Brain pericyte (primary cell): ENCODE data around the gene PROM1.
A peak's percentile ranks its signal among the peaks of the same experiment; 100 is the strongest.

ENCODE experiments used
- DNase-seq: peaks from one replicate; pipeline ENCODE4 v3.0.0-alpha.2; 2012; ENCODE audit warnings: low read depth, low spot score

PROM1 gene

GRCh38 chr4:15945516-15945915, 138.3 kb downstream of the PROM1 start:
- no peak for DNase-seq

DNA sequence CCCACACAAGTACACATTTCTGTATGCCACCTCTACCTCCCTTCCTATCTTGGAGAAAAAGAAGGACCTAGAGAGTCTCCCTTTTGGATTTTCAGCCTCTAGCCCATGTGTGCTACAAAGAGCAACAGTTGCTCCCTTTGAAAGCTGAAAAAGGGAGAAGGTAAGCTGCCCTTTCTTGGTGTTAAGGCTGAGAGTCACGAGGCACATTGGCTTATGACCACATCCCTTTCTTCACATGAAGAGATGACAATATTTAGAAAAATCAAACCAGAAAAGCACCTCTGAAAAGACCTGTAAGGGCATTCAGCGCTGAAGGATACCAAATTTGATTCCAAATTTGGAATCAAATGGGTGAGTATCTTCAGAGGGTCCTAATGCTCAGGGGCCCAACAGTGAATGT, 138.9 kb downstream of the PROM1 start:
- DNase-seq, result no peak

- DNase-seq, result no peak
Observed at GRCh38 chr4:15942283-15942682, 141.5 kb downstream of the PROM1 start.

DNA sequence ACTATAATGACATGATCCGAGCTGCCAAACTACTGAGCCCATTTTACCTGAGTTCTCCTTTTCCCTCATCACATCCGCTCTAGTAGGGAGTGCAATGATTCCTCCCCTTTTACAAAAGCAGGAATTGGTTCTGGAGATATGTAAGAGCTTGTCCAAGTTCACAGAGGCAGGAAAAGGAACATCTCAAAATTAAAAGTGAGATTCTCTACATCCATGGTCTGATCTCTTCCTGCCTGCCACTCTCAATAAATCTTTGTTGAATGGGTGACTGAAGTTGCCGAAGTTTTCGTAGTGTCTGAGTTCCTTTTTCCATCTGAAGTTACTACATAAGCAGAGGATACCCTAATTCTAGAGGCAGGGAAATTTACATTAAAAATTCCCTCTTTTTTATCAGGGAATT, 145.2 kb downstream of the PROM1 start, which contains the start of gene FGFBP1:
FGFBP1 (minus strand) TSS at position 101 of the 400 bp plus-strand sequence. CDS start 2,108 bp downstream, outside the sequence.
- DNase-seq, result no peak

- DNase-seq, result no peak
Observed at GRCh38 chr4:15938182-15938581, 145.6 kb downstream of the PROM1 start.

DNA sequence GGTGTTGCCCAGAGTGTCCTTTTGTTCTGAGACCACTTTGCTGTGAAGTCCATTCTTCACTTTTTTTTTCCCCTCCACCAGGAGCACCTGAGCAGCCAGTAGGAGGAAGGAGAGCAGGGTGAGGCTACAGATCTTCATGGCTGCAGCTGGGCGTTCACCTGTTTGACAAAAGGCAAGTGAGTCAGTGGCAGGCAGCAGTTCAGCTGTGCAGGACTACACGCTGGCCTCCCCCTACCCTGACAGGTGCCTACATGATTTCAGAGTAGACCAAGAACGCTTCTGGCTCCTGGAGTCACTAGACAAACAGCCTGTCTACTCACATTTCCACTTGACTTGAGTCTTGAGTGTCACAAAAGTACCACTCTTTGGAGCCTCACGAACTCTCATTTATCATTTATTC, 147.3 kb downstream of the PROM1 start:
- DNase-seq, result no peak

- DNase-seq, result no peak
Observed at GRCh38 chr4:15935504-15936402, 148.1 kb downstream of the PROM1 start.

DNA sequence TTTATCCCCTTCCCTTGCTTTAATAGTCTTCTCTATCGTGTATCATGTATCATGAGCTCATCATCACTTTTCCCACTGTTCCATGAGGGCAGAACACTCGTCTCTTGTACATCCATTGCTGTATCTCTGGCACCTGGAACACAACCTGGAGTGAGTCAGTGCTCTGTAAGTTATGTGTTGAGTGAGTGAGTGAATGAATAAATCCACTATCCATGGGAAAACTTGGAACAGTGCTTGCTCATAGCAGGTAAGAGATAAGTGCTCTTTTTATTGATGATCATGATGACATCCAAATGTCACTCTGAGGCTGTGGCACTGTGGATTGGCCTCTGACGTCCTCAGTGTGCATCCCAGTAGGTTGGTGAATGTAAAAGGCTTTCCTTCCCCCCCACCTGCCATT, 149.6 kb downstream of the PROM1 start:
- no peak for DNase-seq

DNA sequence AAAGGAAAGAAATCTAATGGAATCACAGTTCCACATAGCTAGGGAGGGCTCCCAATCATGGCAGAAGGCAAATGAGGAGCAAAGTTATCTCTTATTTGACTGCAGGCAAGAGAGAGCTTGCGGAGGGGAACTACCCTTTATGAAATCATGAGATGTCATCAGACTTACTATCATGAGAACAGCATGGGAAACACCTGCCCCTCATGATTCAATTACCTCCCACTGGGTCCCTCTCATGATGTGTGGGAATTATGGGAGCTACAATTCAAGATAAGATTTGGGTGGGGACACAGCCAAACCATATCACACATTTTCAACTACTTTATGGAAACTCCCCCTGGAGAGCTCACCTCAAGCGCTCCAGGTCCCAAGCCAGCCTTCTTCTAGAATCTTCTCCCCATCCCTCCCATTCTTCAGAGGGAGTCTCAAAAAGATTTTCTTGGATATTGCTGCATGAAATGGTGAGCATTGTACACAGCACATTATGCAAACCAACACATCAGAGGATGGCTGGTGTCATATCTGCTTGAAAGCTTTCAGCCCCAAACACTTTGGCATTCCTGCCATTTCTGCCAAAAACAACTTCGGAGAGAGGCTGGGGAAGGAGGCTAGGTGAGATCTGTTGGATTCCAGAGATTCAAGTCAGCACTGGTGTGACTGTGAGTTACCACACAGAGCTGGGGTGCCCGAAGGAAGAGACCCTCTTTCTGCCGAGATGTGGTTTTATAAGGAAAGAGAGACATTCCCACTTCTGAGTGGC, 152.2 kb downstream of the PROM1 start:
- no peak for DNase-seq

DNA sequence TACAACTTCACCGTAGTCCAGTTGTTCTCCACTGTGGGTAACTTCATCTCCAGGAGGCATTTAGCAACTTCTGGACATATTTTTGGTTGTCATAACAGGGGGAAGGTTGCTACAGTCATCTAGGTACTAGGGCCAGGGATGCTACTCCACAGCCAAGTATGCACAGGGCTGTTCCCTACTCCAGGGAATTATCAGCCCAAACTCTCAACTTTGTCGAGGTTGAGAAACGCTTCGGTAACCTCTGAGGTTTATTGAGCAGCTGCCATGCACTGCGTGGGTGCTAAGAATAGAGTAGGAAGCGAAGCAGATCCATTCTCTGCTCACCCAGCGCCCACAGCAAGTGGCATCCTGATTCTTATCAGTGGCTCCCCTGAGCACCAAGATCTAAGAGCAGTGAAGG, 153.5 kb downstream of the PROM1 start:
- DNase-seq, result no peak

DNA sequence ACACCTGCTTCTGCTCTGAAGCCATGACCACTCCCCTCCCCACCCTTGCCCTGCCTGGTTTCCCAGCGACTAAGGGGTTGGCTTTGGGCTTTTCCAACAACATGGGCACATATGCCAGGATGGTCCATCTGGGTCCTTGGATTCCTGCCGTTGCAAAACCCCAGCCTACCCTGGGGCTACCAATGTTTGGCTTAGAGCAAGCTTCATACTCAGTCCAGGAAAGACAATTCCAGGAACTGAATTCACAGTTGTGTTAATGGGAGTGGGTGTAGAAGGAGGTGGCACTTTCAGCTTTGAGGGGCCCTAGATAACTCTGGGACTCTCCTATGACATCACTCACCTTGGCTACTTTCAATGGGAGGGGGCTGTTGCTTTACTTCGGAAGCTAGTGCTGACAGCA, 154.3 kb downstream of the PROM1 start:
- no peak for DNase-seq

- DNase-seq, result no peak
Observed at GRCh38 chr4:15928883-15929282, 154.9 kb downstream of the PROM1 start.

DNA sequence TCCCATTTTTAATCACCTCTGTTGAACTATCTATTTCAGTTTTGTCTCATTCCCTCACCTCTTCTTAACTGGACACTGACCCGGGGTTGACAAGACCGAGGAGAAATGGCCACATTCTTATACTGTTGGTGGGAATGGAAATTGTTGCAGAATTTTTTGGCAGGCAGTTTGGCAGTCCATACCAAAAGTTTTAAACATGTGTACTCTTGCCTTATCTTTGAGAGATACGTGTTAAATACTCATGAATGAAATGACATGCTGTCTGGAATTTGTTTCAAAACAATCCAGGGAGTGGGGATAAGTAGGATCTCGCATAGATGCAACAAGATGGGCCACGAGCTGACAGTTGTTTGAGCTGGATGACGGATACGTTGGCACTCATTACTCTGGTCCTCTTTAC, 157.3 kb downstream of the PROM1 start:
- no peak for DNase-seq

- DNase-seq, result no peak
Observed at GRCh38 chr4:15925830-15926229, 158.0 kb downstream of the PROM1 start.

- DNase-seq, result no peak
Observed at GRCh38 chr4:15921592-15921932, 162.3 kb downstream of the PROM1 start.

- DNase-seq, result peak; percentile 75
Observed at GRCh38 chr4:15920723-15921591, 162.9 kb downstream of the PROM1 start.

GRCh38 chr4:15918484-15919129, 165.2 kb downstream of the PROM1 start:
- DNase-seq, result no peak
